ENCODE results near the gene RFC4. TPM values are rescaled to one million over a fixed set of nuclear protein-coding genes. Genes with fewer than 3 reads are reported as not detected.

The RFC4 gene
- total RNA-seq, 2 donors from 2014 or later: 13.4 to 40.4 TPM

GRCh38 chr3:186772701-186773417 is 33.4 kb downstream of the RFC4 start:
- no peak overlapping the region for H3K27ac ChIP-seq
- H3K4me3 ChIP-seq: peak overlapping the region; percentile 33
- H3K36me3 ChIP-seq: no peaks in the 10 kb centered on the region
- H3K4me1 ChIP-seq: no peaks in the 10 kb centered on the region
- H3K27me3 ChIP-seq: no peaks in the 10 kb centered on the region
- no peak for TF ChIP-seq CTCF (IDR thresholded peaks at IDR 0.05)
- DNase-seq: peak; percentile 71
- H3K9me3 ChIP-seq: no peaks in the 10 kb centered on the region
- intact Hi-C loops (cut with DNase I): no loop called here
- peak overlapping the region; percentile 38 to 40 for H3K9ac ChIP-seq (ENCODE audit: low read depth in 2 of 2, low read length in 2 of 2)

- TF ChIP-seq CTCF (IDR thresholded peaks at IDR 0.05): no peak
- H3K9ac ChIP-seq (ENCODE audit: low read depth in 2 of 2, low read length in 2 of 2): peak overlapping the region; percentile 38 to 40
Observed at GRCh38 chr3:186772281-186772694, 34.0 kb downstream of the RFC4 start.

GRCh38 chr3:186760897-186761447 is 45.3 kb downstream of the RFC4 start:
- H3K36me3 ChIP-seq: no peaks in the 10 kb centered on the region
- H3K9ac ChIP-seq (ENCODE audit: low read depth in 2 of 2, low read length in 2 of 2): no peak overlapping the region
- intact Hi-C loops (cut with DNase I): no loop called here
- DNase-seq: peak; percentile 54
- no peak overlapping the region for H3K4me3 ChIP-seq
- no peak overlapping the region for H3K27ac ChIP-seq
- TF ChIP-seq CTCF (IDR thresholded peaks at IDR 0.05): no peak
- H3K4me1 ChIP-seq: no peaks in the 10 kb centered on the region
- no peaks in the 10 kb centered on the region for H3K27me3 ChIP-seq
- H3K9me3 ChIP-seq: no peaks in the 10 kb centered on the region

More at GRCh38 chr3:186772281-186772694, 34.0 kb downstream of the RFC4 start:
- no peaks in the 10 kb centered on the region for H3K27me3 ChIP-seq
- H3K4me1 ChIP-seq: no peaks in the 10 kb centered on the region
- intact Hi-C loops (cut with DNase I): no loop called here
- no peak overlapping the region for H3K27ac ChIP-seq
- H3K36me3 ChIP-seq: no peaks in the 10 kb centered on the region
- peak overlapping the region; percentile 33 for H3K4me3 ChIP-seq
- H3K9me3 ChIP-seq: no peaks in the 10 kb centered on the region
- no peak for DNase-seq

GRCh38 chr3:186760141-186760833 is 46.0 kb downstream of the RFC4 start:
- intact Hi-C loops (cut with DNase I): no loop called here
- H3K27ac ChIP-seq: no peak overlapping the region
- no peak for DNase-seq

More at GRCh38 chr3:186760141-186760833, 46.0 kb downstream of the RFC4 start:
- H3K36me3 ChIP-seq: no peaks in the 10 kb centered on the region
- no peaks in the 10 kb centered on the region for H3K9me3 ChIP-seq
- no peak overlapping the region for H3K4me3 ChIP-seq
- H3K27me3 ChIP-seq: no peaks in the 10 kb centered on the region
- no peaks in the 10 kb centered on the region for H3K4me1 ChIP-seq
- TF ChIP-seq CTCF (IDR thresholded peaks at IDR 0.05): no peak
- H3K9ac ChIP-seq (ENCODE audit: low read depth in 2 of 2, low read length in 2 of 2): no peak overlapping the region

Data from colonic mucosa (tissue), 4 donors.